HG03066 (cell line): Measurements from ENCODE around the gene FLNC.

Experiments used
- ATAC-seq: cut with Tn5 transposase; IDR thresholded peaks from one replicate; pipeline ENCODE4 v1.9.1; 2021; ENCODE audit warnings: low read depth; ENCODE audit not compliant: unreplicated experiment

The FLNC gene

GRCh38 chr7:128830231-128831177, at the start of gene FLNC:
FLNC (plus strand) TSS chr7:128830406; CDS start chr7:128830638, 232 bp downstream.
- no peak for ATAC-seq

GRCh38 chr7:128781126-128781525, 49.1 kb upstream of the FLNC start:
- no peak for ATAC-seq

- no peak for ATAC-seq
Measured at GRCh38 chr7:128781851-128782250, 48.4 kb upstream of the FLNC start.

- ATAC-seq = no peak
Measured at GRCh38 chr7:128783143-128783861, 46.9 kb upstream of the FLNC start.

GRCh38 chr7:128785738-128786137, 44.5 kb upstream of the FLNC start:
- no peak for ATAC-seq

- ATAC-seq = no peak
Measured at GRCh38 chr7:128788446-128789412, 41.5 kb upstream of the FLNC start.

- ATAC-seq = peak; percentile 17
Measured at GRCh38 chr7:128790315-128791041, 39.7 kb upstream of the FLNC start.

- peak; percentile 91 for ATAC-seq
Measured at GRCh38 chr7:128791121-128791971, 38.9 kb upstream of the FLNC start, which contains the start of gene CCDC136. CCDC136 (plus strand) TSS chr7:128791968; CDS start chr7:128792412, 444 bp downstream.

- ATAC-seq = no peak
Measured at GRCh38 chr7:128791972-128792327, 38.3 kb upstream of the FLNC start.

GRCh38 chr7:128792471-128793180, 37.6 kb upstream of the FLNC start:
- no peak for ATAC-seq

GRCh38 chr7:128793181-128793547, 37.0 kb upstream of the FLNC start:
- no peak for ATAC-seq

- no peak for ATAC-seq
Measured at GRCh38 chr7:128794020-128794419, 36.2 kb upstream of the FLNC start.

- ATAC-seq = no peak
Measured at GRCh38 chr7:128794436-128794835, 35.8 kb upstream of the FLNC start.

GRCh38 chr7:128795129-128795528, 35.1 kb upstream of the FLNC start:
- ATAC-seq = no peak

- no peak for ATAC-seq
Measured at GRCh38 chr7:128796327-128796726, 33.9 kb upstream of the FLNC start.

- no peak for ATAC-seq
Measured at GRCh38 chr7:128799451-128799850, 30.8 kb upstream of the FLNC start.

- ATAC-seq = no peak
Measured at GRCh38 chr7:128800567-128800966, 29.6 kb upstream of the FLNC start.

- ATAC-seq = no peak
Measured at GRCh38 chr7:128801003-128801402, 29.2 kb upstream of the FLNC start.
